Tibial nerve (tissue), 4 donors: ENCODE data around the gene ANKS1A. TPM values are rescaled to one million over a fixed set of nuclear protein-coding genes. Genes with fewer than 3 reads are reported as not detected.
A peak's percentile ranks its signal among the peaks of the same experiment; 100 is the strongest.

ENCODE experiments used
- DNase-seq, 2 donors: peaks; one replicate each; pipeline ENCODE4 v3.0.0-alpha.2; 2019; ENCODE audit warnings: low spot score in 2 of 2
- H3K27ac ChIP-seq, 4 donors: fragments of 200-600 bp; sonication (generic) in 3 of 4; one replicate each; pipeline ENCODE4 v1.5.1; 2017 to 2019; ENCODE audit warnings: mild to moderate bottlenecking in 1 of 4
- H3K27me3 ChIP-seq, 2 donors: fragments of 200-600 bp; sonication (generic) in 1 of 2; one replicate each; pipeline versions ENCODE4 v1.5.1 to v1.6.0; 2017 to 2019
- H3K36me3 ChIP-seq, 3 donors: fragments of 200-600 bp; sonication (generic); one replicate each; pipeline ENCODE4 v1.5.1; 2018 to 2019
- H3K4me1 ChIP-seq, 4 donors: fragments of 200-600 bp; sonication (generic) in 3 of 4; one replicate each; pipeline ENCODE4 v1.5.1; 2017 to 2019
- H3K4me3 ChIP-seq, 4 donors: fragments of 200-600 bp; sonication (generic) in 3 of 4; one replicate each; pipeline ENCODE4 v1.5.1; 2017 to 2019; ENCODE audit warnings: mild to moderate bottlenecking in 1 of 4, moderate library complexity in 1 of 4
- H3K9me3 ChIP-seq, 4 donors: fragments of 200-600 bp; sonication (generic) in 3 of 4; one replicate each; pipeline ENCODE4 v1.5.1; 2017 to 2019
- CTCF ChIP-seq, 5 experiments: fragments of 200-600 bp in 3 of 5; fragments of 450-650 bp in 2 of 5; sonication (generic) in 3 of 5; IDR thresholded peaks; one replicate each; pipeline ENCODE4 v1.5.1; 2016 to 2019; ENCODE audit warnings: antibody characterized with exemption in 5 of 5, mild to moderate bottlenecking in 3 of 5, moderate library complexity in 2 of 5
- EP300 ChIP-seq, 2 donors: sonication (generic); formaldehyde crosslinking; IDR thresholded peaks; one replicate each; pipeline ENCODE4 v1.6.1; 2017; ENCODE audit warnings: antibody characterized with exemption in 2 of 2, mild to moderate bottlenecking in 1 of 2
- POLR2A ChIP-seq, 2 donors: fragments of 450-650 bp; IDR thresholded peaks; one replicate each; pipeline ENCODE4 v1.6.1; 2017; ENCODE audit warnings: antibody characterized with exemption in 2 of 2, mild to moderate bottlenecking in 2 of 2, moderate library complexity in 2 of 2
- whole genome bisulfite sequencing, 2 donors: methylation state at CpG; one replicate each; pipeline ENCODE4 v1.1.5; 2018; 5-methylcytosine and 5-hydroxymethylcytosine counted together
- total RNA-seq, 4 donors: library from RNA; depleted of rRNA; stranded (reverse); fragments of >200 nt; gene quantifications; one replicate each; pipeline ENCODE4 v1.1.0, GENCODE V29; 2016

Gene ANKS1A
- total RNA-seq, 4 donors from 2014 or later: 39.3 to 55.9 (median 44.0) TPM

- Histone ChIP-seq H3K27ac (peak overlapping the region in 3 of 4 donors; percentile 14 to 90 (median 65)), H3K4me3 (no peak overlapping the region), H3K27me3 (no peaks in the 10 kb centered on the region), H3K9me3 (no peaks in the 10 kb centered on the region), H3K36me3 (no peaks in the 10 kb centered on the region), H3K4me1 (peaks cover 3 to 95% (median 54%) of the 10 kb centered on the region in 4 donors)
- WGBS, 2 donors: 53 to 60% methylated on average over 13 of the region's 13 CpGs
- no peak for DNase-seq
- no peak for TF ChIP-seq CTCF (IDR thresholded peaks at IDR 0.05)
- TF ChIP-seq EP300 (IDR thresholded peaks at IDR 0.05): peak in 1 of 2 donors; percentile 4
- no peak for TF ChIP-seq POLR2A (IDR thresholded peaks at IDR 0.05)
These were observed 145.5 kb downstream of the ANKS1A start for GRCh38 chr6:35034411-35035191.

GRCh38 chr6:35035481-35036030, 146.5 kb downstream of the ANKS1A start:
- H3K36me3 ChIP-seq: no peaks in the 10 kb centered on the region
- no peak overlapping the region for H3K4me3 ChIP-seq
- TF ChIP-seq POLR2A (IDR thresholded peaks at IDR 0.05): no peak
- TF ChIP-seq EP300 (IDR thresholded peaks at IDR 0.05): no peak
- TF ChIP-seq CTCF (IDR thresholded peaks at IDR 0.05): no peak
- H3K9me3 ChIP-seq: no peaks in the 10 kb centered on the region
- H3K27me3 ChIP-seq: no peaks in the 10 kb centered on the region
- H3K4me1 ChIP-seq: peaks cover 4 to 95% (median 56%) of the 10 kb centered on the region in 4 donors
- no peak for DNase-seq
- peak overlapping the region in 3 of 4 donors; percentile 14 to 90 (median 72) for H3K27ac ChIP-seq
- WGBS, 2 donors: 64 to 69% methylated on average over 5 of the region's 5 CpGs

GRCh38 chr6:35036059-35036827, 147.2 kb downstream of the ANKS1A start:
- TF ChIP-seq POLR2A (IDR thresholded peaks at IDR 0.05) (no peak), CTCF (IDR thresholded peaks at IDR 0.05) (no peak), EP300 (IDR thresholded peaks at IDR 0.05) (no peak)
- DNase-seq: no peak
- peak overlapping the region in 2 of 4 donors; percentile 72 to 90 for H3K27ac ChIP-seq

GRCh38 chr6:35036828-35037663, 148.0 kb downstream of the ANKS1A start:
- DNase-seq: no peak
- no peaks in the 10 kb centered on the region for H3K9me3 ChIP-seq
- no peak overlapping the region for H3K4me3 ChIP-seq
- 62 to 63% methylated on average over 8 of the region's 8 CpGs for WGBS, 2 donors
- H3K27me3 ChIP-seq: no peaks in the 10 kb centered on the region
- TF ChIP-seq CTCF (IDR thresholded peaks at IDR 0.05): no peak
- no peak for TF ChIP-seq POLR2A (IDR thresholded peaks at IDR 0.05)
- TF ChIP-seq EP300 (IDR thresholded peaks at IDR 0.05): no peak
- H3K4me1 ChIP-seq: peaks cover 8 to 98% (median 69%) of the 10 kb centered on the region in 4 donors
- peak overlapping the region; percentile 0 to 90 (median 58) for H3K27ac ChIP-seq
- no peaks in the 10 kb centered on the region for H3K36me3 ChIP-seq

More at GRCh38 chr6:35036059-35036827, 147.2 kb downstream of the ANKS1A start:
- Histone ChIP-seq H3K9me3 (no peaks in the 10 kb centered on the region), H3K4me3 (no peak overlapping the region), H3K36me3 (no peaks in the 10 kb centered on the region), H3K4me1 (peaks cover 8 to 95% (median 61%) of the 10 kb centered on the region in 4 donors), H3K27me3 (no peaks in the 10 kb centered on the region)
- WGBS, 2 donors: 55 to 60% methylated on average over 7 of the region's 7 CpGs
